BJ (cell line): Measurements from ENCODE around the gene NPHP4. TPM values are rescaled to one million over a fixed set of nuclear protein-coding genes. Genes with fewer than 3 reads are reported as not detected.
"Not testable (repeated sequence)": the region's sequence is repeated elsewhere in the genome, so short reads cannot be mapped to it uniquely, and the experiment has no call there.

Experiments used
- CTCF ChIA-PET: fragments of 350-600 bp; formaldehyde crosslinking; extraction: SDS; loops from one replicate; lab custom pipeline; 2021; ENCODE audit warnings: antibody characterized with exemption, inconsistent platforms; lab: Yijun Ruan, JAX
- POLR2A ChIA-PET: fragments of 300-600 bp; sonication (Branson Sonifier 250); formaldehyde crosslinking; extraction: SDS; loops from one replicate; lab custom pipeline; 2021; ENCODE audit warnings: antibody characterized with exemption; lab: Charles Lee
- DNase-seq: peaks from one replicate; pipeline ENCODE4 v3.0.0-alpha.2; 2011; ENCODE audit warnings: low read depth
- H3K27me3 ChIP-seq: 2 replicates; pipeline ENCODE4 v1.6.0; 2011; ENCODE audit warnings: low read length; ENCODE audit not compliant: control insufficient read depth, insufficient read depth
- H3K36me3 ChIP-seq: 2 replicates; pipeline ENCODE4 v1.5.1; 2011; ENCODE audit warnings: low read length; ENCODE audit not compliant: control insufficient read depth, insufficient read depth
- H3K4me3 ChIP-seq: 2 replicates; pipeline ENCODE4 v1.5.1; 2011; ENCODE audit warnings: low read depth, mild to moderate bottlenecking, control low read depth, low read length
- polyA plus RNA-seq: library from polyadenylated mRNA; depleted of rRNA; stranded (reverse); fragments of >200 nt; gene quantifications from 2 replicates; pipeline ENCODE4 v1.2.3, GENCODE V29; 2011
- TF ChIP-seq, protein P1 (sequence below): IDR thresholded peaks from 2 replicates; pipeline ENCODE4 v1.5.1; 2011; ENCODE audit warnings: low read depth, mild to moderate bottlenecking, control low read depth, inconsistent platforms, low read length, moderate library complexity; ENCODE audit not compliant: insufficient read depth

Gene NPHP4
- polyA plus RNA-seq, 1 experiment: 4.3 TPM

DNA sequence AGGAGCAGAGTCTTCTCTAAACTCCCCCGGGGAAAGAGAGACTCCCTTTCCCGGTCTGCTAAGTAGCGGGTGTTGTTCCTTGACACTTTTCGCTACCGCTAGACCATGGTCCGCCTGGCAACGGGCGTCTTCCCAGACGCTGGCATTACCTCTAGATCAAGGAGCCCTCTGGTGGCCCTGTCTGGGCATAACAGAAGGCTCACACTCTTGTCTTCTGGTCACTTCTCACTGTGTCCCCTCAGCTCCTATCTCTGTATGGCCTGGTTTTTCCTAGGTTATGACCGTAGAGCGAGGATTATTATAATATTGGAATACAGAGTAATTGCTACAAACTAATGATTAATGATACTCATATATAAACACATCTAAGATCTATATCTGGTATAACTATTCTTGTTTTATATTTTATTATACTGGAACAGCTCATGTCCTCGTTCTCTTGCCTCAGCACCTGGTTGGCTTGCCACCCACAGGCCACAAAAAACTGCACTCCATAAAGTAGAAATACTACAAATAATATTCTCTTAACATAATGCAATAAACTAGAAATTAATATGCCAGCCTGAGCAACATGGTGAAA is 98.4 kb downstream of the NPHP4 start:
- POLR2A ChIA-PET, H3K36me3 ChIP-seq, H3K4me3 ChIP-seq, H3K27me3 ChIP-seq, DNase-seq: not testable (repeated sequence)
- TF ChIP-seq, protein P1, sequence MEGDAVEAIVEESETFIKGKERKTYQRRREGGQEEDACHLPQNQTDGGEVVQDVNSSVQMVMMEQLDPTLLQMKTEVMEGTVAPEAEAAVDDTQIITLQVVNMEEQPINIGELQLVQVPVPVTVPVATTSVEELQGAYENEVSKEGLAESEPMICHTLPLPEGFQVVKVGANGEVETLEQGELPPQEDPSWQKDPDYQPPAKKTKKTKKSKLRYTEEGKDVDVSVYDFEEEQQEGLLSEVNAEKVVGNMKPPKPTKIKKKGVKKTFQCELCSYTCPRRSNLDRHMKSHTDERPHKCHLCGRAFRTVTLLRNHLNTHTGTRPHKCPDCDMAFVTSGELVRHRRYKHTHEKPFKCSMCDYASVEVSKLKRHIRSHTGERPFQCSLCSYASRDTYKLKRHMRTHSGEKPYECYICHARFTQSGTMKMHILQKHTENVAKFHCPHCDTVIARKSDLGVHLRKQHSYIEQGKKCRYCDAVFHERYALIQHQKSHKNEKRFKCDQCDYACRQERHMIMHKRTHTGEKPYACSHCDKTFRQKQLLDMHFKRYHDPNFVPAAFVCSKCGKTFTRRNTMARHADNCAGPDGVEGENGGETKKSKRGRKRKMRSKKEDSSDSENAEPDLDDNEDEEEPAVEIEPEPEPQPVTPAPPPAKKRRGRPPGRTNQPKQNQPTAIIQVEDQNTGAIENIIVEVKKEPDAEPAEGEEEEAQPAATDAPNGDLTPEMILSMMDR: peak; percentile 35
- CTCF ChIA-PET: interaction anchor here (1.2 to 2.1 kb wide), 2 partner anchors 9 to 386 kb away, joined by 4 read pairs; no protein-coding TSS in a partner anchor

DNA sequence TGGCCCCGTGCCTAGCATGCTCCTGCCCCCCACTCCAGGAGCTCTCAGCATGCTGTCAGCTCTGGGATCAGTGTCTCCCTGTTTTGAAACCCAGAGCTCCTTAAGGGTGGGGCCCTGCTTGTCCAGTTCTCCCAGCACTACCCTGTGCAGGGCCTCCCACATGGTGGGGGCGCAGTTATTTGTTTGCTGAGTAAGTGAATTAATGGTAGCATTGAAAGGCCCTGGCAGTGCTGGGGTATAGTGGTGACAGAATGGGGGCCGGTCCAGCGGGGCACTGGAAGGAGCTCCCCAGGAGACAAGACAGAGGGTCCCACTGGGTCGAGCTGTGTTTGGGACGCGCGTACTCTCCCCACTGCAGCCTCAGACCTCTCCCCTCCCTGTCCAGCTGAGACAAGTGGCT is 99.9 kb downstream of the NPHP4 start:
- TF ChIP-seq, protein P1: no peak
- ChIA-PET POLR2A (no interaction called here), CTCF (interaction anchor here (0.9 to 2.1 kb wide), 3 partner anchors 8 to 23 kb away, joined by 4 to 6 read pairs (median 4); no protein-coding TSS in a partner anchor)
- Histone ChIP-seq H3K27me3 (no peaks in the 10 kb centered on the region), H3K4me3 (no peak overlapping the region), H3K36me3 (no peaks in the 10 kb centered on the region)
- no peak for DNase-seq

DNA sequence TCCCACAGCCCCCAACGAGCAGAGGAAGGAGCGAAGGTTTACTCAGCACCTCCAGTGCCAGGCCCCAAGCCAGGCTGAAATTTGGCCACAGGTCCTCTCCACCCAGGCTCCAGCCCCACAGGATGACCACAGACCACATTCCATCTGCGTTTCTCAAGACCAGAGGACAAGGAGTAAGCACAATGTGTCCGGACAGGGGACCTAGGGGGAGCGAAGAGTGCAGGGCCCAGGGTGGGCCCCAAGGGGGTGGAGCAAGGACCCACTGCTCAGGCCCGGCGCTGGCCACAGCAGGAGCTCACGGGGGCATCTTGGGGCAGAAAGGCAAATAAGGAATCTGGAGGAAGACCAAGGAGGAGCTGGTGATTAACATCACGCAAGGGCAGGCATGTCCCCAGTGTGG is 100.5 kb downstream of the NPHP4 start:
- TF ChIP-seq, protein P1: no peak
- DNase-seq: no peak
- H3K4me3 ChIP-seq: no peak overlapping the region
- ChIA-PET CTCF (interaction anchor here (0.9 to 1.5 kb wide), 2 partner anchors 9 to 24 kb away, joined by 4 to 6 read pairs; no protein-coding TSS in a partner anchor), POLR2A (no interaction called here)
- H3K36me3 ChIP-seq: no peaks in the 10 kb centered on the region
- no peaks in the 10 kb centered on the region for H3K27me3 ChIP-seq

DNA sequence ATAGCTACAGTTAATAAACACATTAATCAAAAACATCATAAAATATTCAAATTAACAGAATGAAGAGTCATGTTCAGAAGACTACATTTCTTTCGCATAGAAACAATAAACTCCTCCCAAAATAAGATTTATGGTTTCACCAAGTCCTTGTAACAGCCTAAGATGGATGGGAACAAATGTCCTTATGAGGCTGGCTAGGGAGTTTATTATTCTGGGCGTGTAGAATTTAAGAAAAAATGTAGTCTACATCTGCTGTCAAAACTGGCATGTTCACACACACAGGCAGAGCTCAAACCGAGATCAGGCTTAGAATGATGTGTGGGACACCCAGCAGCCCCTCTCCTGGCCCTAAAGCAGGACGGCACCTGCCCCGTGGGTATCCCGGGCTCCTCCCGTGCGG is 101.1 kb downstream of the NPHP4 start:
- no peak for DNase-seq
- POLR2A ChIA-PET: no interaction called here
- TF ChIP-seq, protein P1: no peak
- H3K27me3 ChIP-seq: no peaks in the 10 kb centered on the region
- H3K36me3 ChIP-seq: no peaks in the 10 kb centered on the region
- CTCF ChIA-PET: no interaction called here
- no peak overlapping the region for H3K4me3 ChIP-seq

DNA sequence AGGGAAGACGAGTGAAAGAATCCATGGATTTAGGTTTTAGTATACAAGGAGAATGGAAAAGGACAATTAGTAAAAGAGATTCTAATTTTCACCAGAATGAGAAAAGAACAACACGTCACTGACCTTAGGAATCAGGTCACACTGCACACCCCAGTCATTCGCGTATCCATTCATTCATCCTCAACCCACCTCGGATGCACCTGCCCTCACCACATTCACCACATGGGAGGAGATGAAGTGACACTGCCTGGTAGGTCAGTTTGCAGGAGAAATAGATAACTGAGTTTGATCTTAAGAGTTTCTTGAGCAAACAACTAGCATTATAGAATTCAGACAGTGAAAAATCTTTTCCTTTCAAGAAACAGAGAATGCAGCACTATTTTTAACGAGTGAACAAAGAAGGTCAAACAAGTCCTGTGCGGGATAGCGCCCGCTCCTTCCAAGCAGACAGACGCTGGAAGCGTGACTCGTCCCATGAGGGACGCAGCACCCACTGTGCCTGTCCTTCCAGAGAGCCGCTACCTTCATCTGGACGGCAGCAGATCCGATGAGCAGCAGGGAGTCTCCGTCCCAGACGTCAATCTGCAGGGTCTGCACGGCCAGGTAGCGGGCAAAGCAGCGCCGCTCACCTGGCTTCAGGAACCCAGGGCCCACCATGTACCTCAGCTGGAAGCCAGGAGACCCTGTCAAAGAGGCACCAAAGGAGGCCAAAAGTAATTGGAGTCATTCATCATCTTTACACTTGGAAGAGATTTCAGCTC is 101.7 kb downstream of the NPHP4 start:
- TF ChIP-seq, protein P1: no peak

More for the DNA sequence above, 101.7 kb downstream of the NPHP4 start:
- H3K4me3 ChIP-seq: no peak overlapping the region
- DNase-seq: no peak
- ChIA-PET CTCF (no interaction called here), POLR2A (no interaction called here)
- H3K36me3 ChIP-seq: no peaks in the 10 kb centered on the region
- H3K27me3 ChIP-seq: no peaks in the 10 kb centered on the region
